UCSD-AML1 (cell line): Measurements from ENCODE around the gene HDAC4.

Experiments
- DNase-seq: peaks from one replicate; lab custom pipeline; 2025; ENCODE audit not compliant: unreplicated experiment; lab: John Stamatoyannopoulos, UW

Gene HDAC4

GRCh38 chr2:239354132-239354790 is 46.6 kb downstream of the HDAC4 start:
- no peak for DNase-seq

GRCh38 chr2:239353692-239354091 is 47.1 kb downstream of the HDAC4 start:
- DNase-seq, result no peak

- DNase-seq, result no peak
Measured at GRCh38 chr2:239351687-239352086, 49.1 kb downstream of the HDAC4 start.

- DNase-seq, result no peak
Measured at GRCh38 chr2:239349453-239350135, 51.2 kb downstream of the HDAC4 start.

- no peak for DNase-seq
Measured at GRCh38 chr2:239348563-239349452, 52.0 kb downstream of the HDAC4 start.

GRCh38 chr2:239346676-239347075 is 54.1 kb downstream of the HDAC4 start:
- DNase-seq, result no peak

- DNase-seq, result no peak
Measured at GRCh38 chr2:239345251-239345650, 55.6 kb downstream of the HDAC4 start.

GRCh38 chr2:239344857-239345216 is 56.0 kb downstream of the HDAC4 start:
- no peak for DNase-seq

- no peak for DNase-seq
Measured at GRCh38 chr2:239343946-239344856, 56.6 kb downstream of the HDAC4 start.

- DNase-seq, result no peak
Measured at GRCh38 chr2:239343460-239343859, 57.4 kb downstream of the HDAC4 start.

- DNase-seq, result no peak
Measured at GRCh38 chr2:239341840-239342239, 59.0 kb downstream of the HDAC4 start.

GRCh38 chr2:239341146-239341732 is 59.6 kb downstream of the HDAC4 start:
- no peak for DNase-seq

GRCh38 chr2:239339726-239340601 is 60.9 kb downstream of the HDAC4 start:
- DNase-seq, result peak; percentile 55

- DNase-seq, result no peak
Measured at GRCh38 chr2:239339241-239339640, 61.6 kb downstream of the HDAC4 start.

GRCh38 chr2:239337877-239338484 is 62.8 kb downstream of the HDAC4 start:
- DNase-seq, result no peak

GRCh38 chr2:239337122-239337876 is 63.5 kb downstream of the HDAC4 start:
- no peak for DNase-seq

- no peak for DNase-seq
Measured at GRCh38 chr2:239331560-239331959, 69.3 kb downstream of the HDAC4 start.

GRCh38 chr2:239330836-239331235 is 70.0 kb downstream of the HDAC4 start:
- DNase-seq, result no peak
